Tibial nerve (tissue), 4 donors: Measurements from ENCODE around the gene PERCC1. TPM values are rescaled to one million over a fixed set of nuclear protein-coding genes. Genes with fewer than 3 reads are reported as not detected.
A peak's percentile ranks its signal among the peaks of the same experiment; 100 is the strongest.

ENCODE experiments used
- DNase-seq, 2 donors: peaks; one replicate each; pipeline ENCODE4 v3.0.0-alpha.2; 2019; ENCODE audit warnings: low spot score in 2 of 2
- H3K27ac ChIP-seq, 4 donors: fragments of 200-600 bp; sonication (generic) in 3 of 4; one replicate each; pipeline ENCODE4 v1.5.1; 2017 to 2019; ENCODE audit warnings: mild to moderate bottlenecking in 1 of 4
- H3K27me3 ChIP-seq, 2 donors: fragments of 200-600 bp; sonication (generic) in 1 of 2; one replicate each; pipeline versions ENCODE4 v1.5.1 to v1.6.0; 2017 to 2019
- H3K36me3 ChIP-seq, 3 donors: fragments of 200-600 bp; sonication (generic); one replicate each; pipeline ENCODE4 v1.5.1; 2018 to 2019
- H3K4me1 ChIP-seq, 4 donors: fragments of 200-600 bp; sonication (generic) in 3 of 4; one replicate each; pipeline ENCODE4 v1.5.1; 2017 to 2019
- H3K4me3 ChIP-seq, 4 donors: fragments of 200-600 bp; sonication (generic) in 3 of 4; one replicate each; pipeline ENCODE4 v1.5.1; 2017 to 2019; ENCODE audit warnings: mild to moderate bottlenecking in 1 of 4, moderate library complexity in 1 of 4
- H3K9me3 ChIP-seq, 4 donors: fragments of 200-600 bp; sonication (generic) in 3 of 4; one replicate each; pipeline ENCODE4 v1.5.1; 2017 to 2019
- EP300 ChIP-seq, 2 donors: sonication (generic); formaldehyde crosslinking; IDR thresholded peaks; one replicate each; pipeline ENCODE4 v1.6.1; 2017; ENCODE audit warnings: antibody characterized with exemption in 2 of 2, mild to moderate bottlenecking in 1 of 2
- POLR2A ChIP-seq, 2 donors: fragments of 450-650 bp; IDR thresholded peaks; one replicate each; pipeline ENCODE4 v1.6.1; 2017; ENCODE audit warnings: antibody characterized with exemption in 2 of 2, mild to moderate bottlenecking in 2 of 2, moderate library complexity in 2 of 2
- WGBS, 2 donors: methylation state at CpG; one replicate each; pipeline ENCODE4 v1.1.5; 2018; 5-methylcytosine and 5-hydroxymethylcytosine counted together
- total RNA-seq, 4 donors: library from RNA; depleted of rRNA; stranded (reverse); fragments of >200 nt; gene quantifications; one replicate each; pipeline ENCODE4 v1.1.0, GENCODE V29; 2016
- TF ChIP-seq, protein P1 (sequence below), 5 experiments: fragments of 200-600 bp in 3 of 5; fragments of 450-650 bp in 2 of 5; sonication (generic) in 3 of 5; IDR thresholded peaks; one replicate each; pipeline ENCODE4 v1.5.1; 2016 to 2019; ENCODE audit warnings: antibody characterized with exemption in 5 of 5, mild to moderate bottlenecking in 3 of 5, moderate library complexity in 2 of 5

Gene PERCC1
- total RNA-seq, 4 donors from 2014 or later: 1.1 TPM; not detected in 3

DNA sequence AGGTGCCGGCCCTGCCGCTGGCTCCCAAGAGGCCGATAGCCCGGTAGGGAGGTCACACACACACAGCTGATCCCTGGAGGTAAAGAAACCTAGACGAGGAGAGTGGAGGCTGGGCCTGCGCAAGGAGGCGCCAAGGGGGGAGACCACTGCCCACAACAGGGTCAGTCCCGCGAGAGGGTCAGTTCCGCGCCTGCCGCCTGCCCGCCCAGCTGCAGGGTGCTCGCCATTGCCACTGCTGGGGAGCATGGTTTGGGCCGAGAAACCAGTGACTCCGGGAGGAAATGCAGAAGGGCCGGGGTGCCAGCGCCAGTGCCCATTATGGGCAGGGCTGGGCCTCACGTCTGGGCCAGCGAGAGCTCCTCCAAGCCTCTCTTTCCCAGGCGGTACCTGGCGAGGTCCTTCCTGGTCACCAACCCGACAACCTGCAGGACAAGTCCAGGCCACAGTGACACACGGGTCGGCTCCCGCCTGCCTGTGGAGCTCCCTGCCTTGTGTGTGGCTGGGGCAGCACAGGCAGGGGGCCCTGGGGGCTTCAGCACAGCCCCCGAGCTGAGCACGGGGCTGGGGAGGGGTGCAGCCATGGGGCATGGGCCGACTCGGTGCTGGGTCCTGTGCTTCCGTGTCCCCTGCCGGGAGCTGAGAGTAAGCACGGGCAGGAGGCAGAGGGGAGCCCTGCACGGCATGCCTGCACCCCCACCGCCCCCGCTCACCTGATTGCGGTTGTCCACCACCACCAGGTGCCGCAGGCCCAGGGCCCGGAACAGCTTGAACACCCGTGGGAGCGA, 15.6 kb downstream of the PERCC1 start:
- Histone ChIP-seq H3K36me3 (peaks cover 0 to 87% (median 5%) of the 10 kb centered on the region in 3 donors), H3K4me1 (no peaks in the 10 kb centered on the region), H3K4me3 (no peak overlapping the region), H3K27ac (peak overlapping the region in 1 of 4 donors; percentile 45), H3K27me3 (no peaks in the 10 kb centered on the region), H3K9me3 (no peaks in the 10 kb centered on the region)
- no peak for TF ChIP-seq POLR2A (IDR thresholded peaks at IDR 0.05)
- TF ChIP-seq, protein P1, sequence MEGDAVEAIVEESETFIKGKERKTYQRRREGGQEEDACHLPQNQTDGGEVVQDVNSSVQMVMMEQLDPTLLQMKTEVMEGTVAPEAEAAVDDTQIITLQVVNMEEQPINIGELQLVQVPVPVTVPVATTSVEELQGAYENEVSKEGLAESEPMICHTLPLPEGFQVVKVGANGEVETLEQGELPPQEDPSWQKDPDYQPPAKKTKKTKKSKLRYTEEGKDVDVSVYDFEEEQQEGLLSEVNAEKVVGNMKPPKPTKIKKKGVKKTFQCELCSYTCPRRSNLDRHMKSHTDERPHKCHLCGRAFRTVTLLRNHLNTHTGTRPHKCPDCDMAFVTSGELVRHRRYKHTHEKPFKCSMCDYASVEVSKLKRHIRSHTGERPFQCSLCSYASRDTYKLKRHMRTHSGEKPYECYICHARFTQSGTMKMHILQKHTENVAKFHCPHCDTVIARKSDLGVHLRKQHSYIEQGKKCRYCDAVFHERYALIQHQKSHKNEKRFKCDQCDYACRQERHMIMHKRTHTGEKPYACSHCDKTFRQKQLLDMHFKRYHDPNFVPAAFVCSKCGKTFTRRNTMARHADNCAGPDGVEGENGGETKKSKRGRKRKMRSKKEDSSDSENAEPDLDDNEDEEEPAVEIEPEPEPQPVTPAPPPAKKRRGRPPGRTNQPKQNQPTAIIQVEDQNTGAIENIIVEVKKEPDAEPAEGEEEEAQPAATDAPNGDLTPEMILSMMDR (IDR thresholded peaks at IDR 0.05): no peak
- TF ChIP-seq EP300 (IDR thresholded peaks at IDR 0.05): no peak
- DNase-seq: no peak
- WGBS, 2 donors: 89 to 90% methylated on average over 22 to 36 of the region's 41 CpGs

DNA sequence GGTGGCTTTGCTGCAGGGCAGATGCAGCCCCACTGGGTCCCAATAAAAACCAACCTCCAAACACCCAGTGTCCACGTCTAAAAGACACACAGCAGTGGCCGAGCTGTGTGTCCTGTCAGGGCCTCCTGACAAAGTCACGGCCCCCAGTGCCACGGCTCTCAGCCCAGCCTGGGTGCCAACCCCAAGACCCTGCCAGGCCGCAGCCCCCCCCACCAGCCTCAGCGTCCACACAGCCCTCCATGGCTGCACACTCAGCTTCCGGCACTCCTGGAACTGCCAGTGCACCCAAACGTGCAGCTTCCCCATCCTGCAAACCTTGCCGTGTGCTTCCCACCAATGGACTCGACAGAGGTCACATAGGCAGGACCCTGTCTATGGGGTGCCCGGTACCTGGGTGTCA, 17.1 kb downstream of the PERCC1 start:
- Histone ChIP-seq H3K27me3 (no peaks in the 10 kb centered on the region), H3K9me3 (no peaks in the 10 kb centered on the region), H3K27ac (no peak overlapping the region), H3K36me3 (peaks cover 0 to 89% (median 11%) of the 10 kb centered on the region in 3 donors), H3K4me1 (no peaks in the 10 kb centered on the region), H3K4me3 (no peak overlapping the region)
- no peak for TF ChIP-seq EP300 (IDR thresholded peaks at IDR 0.05)
- no peak for TF ChIP-seq POLR2A (IDR thresholded peaks at IDR 0.05)
- TF ChIP-seq, protein P1 (IDR thresholded peaks at IDR 0.05): no peak
- 88 to 89% methylated on average over 7 to 11 of the region's 11 CpGs for WGBS, 2 donors
- DNase-seq: no peak

DNA sequence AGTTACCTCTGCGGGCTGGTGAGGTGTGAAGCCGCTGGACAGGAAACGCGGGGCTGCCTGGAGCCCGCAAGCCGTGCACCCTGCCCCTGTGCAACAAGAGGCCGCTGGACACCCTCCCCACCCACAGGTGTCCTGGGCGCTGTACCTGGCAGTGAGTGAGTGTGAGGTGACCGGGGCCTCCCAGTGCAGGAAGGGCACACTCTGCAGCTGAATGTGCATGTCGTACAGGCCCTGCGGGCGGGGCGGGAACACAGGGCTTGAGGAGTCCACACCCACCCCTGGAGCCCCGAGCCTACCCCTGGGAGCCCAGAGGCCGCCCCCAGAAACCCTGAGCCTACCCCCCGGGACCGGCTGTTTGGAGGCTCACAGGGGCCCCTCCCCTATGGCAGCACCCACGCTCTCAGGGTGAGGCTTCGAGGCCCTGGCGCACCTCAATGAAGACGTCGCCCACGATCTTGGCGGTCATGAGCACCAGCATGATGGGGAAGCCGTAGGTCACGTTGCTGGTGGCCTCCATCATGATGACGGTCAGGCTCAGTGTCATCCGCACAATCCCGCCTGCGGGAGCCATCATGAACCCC, 17.7 kb downstream of the PERCC1 start:
- Histone ChIP-seq H3K27ac (no peak overlapping the region), H3K4me3 (no peak overlapping the region), H3K4me1 (no peaks in the 10 kb centered on the region), H3K36me3 (peaks cover 0 to 91% (median 15%) of the 10 kb centered on the region in 3 donors), H3K27me3 (no peaks in the 10 kb centered on the region), H3K9me3 (no peaks in the 10 kb centered on the region)
- 96 to 98% methylated on average over 13 of the region's 30 CpGs for WGBS, 2 donors
- DNase-seq: no peak
- no peak for TF ChIP-seq EP300 (IDR thresholded peaks at IDR 0.05)
- TF ChIP-seq, protein P1 (IDR thresholded peaks at IDR 0.05): no peak
- no peak for TF ChIP-seq POLR2A (IDR thresholded peaks at IDR 0.05)

DNA sequence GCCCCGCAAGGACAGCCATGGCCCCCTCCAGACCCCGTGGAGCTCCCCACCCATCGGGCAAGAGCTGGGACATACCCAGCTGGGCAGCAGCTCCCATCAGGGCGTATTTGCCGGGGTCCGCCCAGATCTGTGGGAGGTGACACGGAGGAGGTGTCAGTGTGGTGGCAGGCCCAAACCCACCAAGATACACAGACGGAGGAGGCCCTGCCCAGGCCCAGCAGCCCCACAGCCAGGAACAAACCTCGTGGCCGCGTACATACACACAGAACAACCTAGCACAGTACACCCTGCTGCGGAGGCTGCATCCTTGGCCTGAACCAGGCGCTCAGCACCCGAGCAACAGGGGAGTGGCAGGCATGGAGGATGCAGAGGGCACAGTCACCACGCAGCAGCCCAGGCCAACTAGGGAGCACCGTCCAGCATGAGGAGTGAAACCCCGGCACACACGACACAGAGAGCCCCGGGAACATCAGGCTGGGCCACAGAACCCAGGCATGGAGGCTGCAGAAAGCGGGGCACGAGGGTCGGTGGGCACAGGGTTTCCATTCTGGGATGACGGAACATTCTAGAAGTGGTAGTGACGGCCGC, 18.4 kb downstream of the PERCC1 start:
- H3K9me3 ChIP-seq: no peaks in the 10 kb centered on the region
- no peak for DNase-seq
- no peaks in the 10 kb centered on the region for H3K27me3 ChIP-seq
- no peak overlapping the region for H3K4me3 ChIP-seq
- 92 to 95% methylated on average over 20 to 23 of the region's 25 CpGs for WGBS, 2 donors
- no peaks in the 10 kb centered on the region for H3K4me1 ChIP-seq
- no peak overlapping the region for H3K27ac ChIP-seq
- TF ChIP-seq POLR2A (IDR thresholded peaks at IDR 0.05): no peak
- TF ChIP-seq, protein P1 (IDR thresholded peaks at IDR 0.05): no peak
- TF ChIP-seq EP300 (IDR thresholded peaks at IDR 0.05): no peak
- H3K36me3 ChIP-seq: peaks cover 0 to 98% (median 22%) of the 10 kb centered on the region in 3 donors

DNA sequence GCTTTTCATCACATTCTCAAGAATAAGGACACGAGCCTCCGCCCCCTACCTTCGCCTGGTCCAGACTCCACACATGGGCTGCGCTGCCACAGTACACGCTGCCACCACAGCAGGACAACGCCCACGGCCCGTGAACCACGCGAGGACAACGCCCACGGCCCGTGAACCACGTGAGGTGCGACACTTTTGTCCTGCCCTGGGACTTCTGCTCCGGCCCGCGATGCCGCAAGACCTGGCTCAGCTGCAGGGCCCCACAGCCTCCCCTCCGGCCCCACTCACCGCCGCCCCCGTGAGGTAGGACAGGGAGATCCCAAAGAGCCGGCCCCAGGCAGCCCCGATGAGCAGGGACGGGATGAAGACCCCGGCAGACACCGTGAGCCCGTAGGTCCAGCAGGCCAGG, 19.3 kb downstream of the PERCC1 start:
- Histone ChIP-seq H3K4me1 (no peaks in the 10 kb centered on the region), H3K9me3 (no peaks in the 10 kb centered on the region), H3K27me3 (no peaks in the 10 kb centered on the region), H3K27ac (no peak overlapping the region), H3K4me3 (no peak overlapping the region), H3K36me3 (peaks cover 0 to 100% (median 26%) of the 10 kb centered on the region in 3 donors)
- DNase-seq: no peak
- TF ChIP-seq POLR2A (IDR thresholded peaks at IDR 0.05) (no peak), EP300 (IDR thresholded peaks at IDR 0.05) (no peak)
- TF ChIP-seq, protein P1 (IDR thresholded peaks at IDR 0.05): no peak
- 72 to 89% methylated on average over 12 to 29 of the region's 29 CpGs for WGBS, 2 donors
